Common myeloid progenitor, CD34-positive (primary cell): ENCODE data around the gene P2RX2.

ENCODE experiments used
- CTCF ChIA-PET: fragments of 350-600 bp; sonication (Branson Sonifier 250); formaldehyde crosslinking; loops from one replicate; lab custom pipeline; 2021; ENCODE audit warnings: antibody characterized with exemption; lab: Charles Lee
- POLR2A ChIA-PET: fragments of 350-600 bp; sonication (Branson Sonifier 250); formaldehyde crosslinking; loops from one replicate; lab custom pipeline; 2021; ENCODE audit warnings: antibody characterized with exemption; lab: Charles Lee
- DNase-seq, 3 donors: peaks; one replicate each; pipeline versions ENCODE4 v3.0.0 to v3.0.0-alpha.2; 2013
- H3K27ac ChIP-seq, 2 experiments: 1 replicate in 1 of 2; 2 replicates in 1 of 2; pipeline ENCODE4 v1.7.0; 2013; ENCODE audit warnings: inconsistent platforms in 2 of 2, low read length in 2 of 2, mild to moderate bottlenecking in 2 of 2, low read depth in 1 of 2, moderate library complexity in 1 of 2; ENCODE audit not compliant: severe bottlenecking in 2 of 2, insufficient read depth in 1 of 2, poor library complexity in 1 of 2
- H3K27me3 ChIP-seq, 5 experiments: replicated peaks in 2 of 5; 1 replicate in 3 of 5; 2 replicates in 2 of 5; pipeline versions ENCODE4 v1.6.1 to v1.7.0; 2013; ENCODE audit warnings: low read length in 4 of 5, mild to moderate bottlenecking in 2 of 5, moderate library complexity in 2 of 5, inconsistent platforms in 1 of 5; ENCODE audit not compliant: insufficient read depth in 5 of 5, control insufficient read depth in 4 of 5
- H3K36me3 ChIP-seq, 4 experiments: 1 replicate in 2 of 4; 2 replicates in 2 of 4; pipeline versions ENCODE4 v1.6.1 to v1.7.0; 2013; ENCODE audit warnings: low read length in 3 of 4, control low read depth in 1 of 4, mild to moderate bottlenecking in 1 of 4; ENCODE audit not compliant: control insufficient read depth in 4 of 4, insufficient read depth in 4 of 4
- H3K4me1 ChIP-seq, 4 experiments: 1 replicate in 3 of 4; 2 replicates in 1 of 4; pipeline versions ENCODE4 v1.6.1 to v1.7.1; 2013; ENCODE audit warnings: low read length in 3 of 4, mild to moderate bottlenecking in 3 of 4, control low read depth in 1 of 4, inconsistent platforms in 1 of 4, moderate library complexity in 1 of 4; ENCODE audit not compliant: control insufficient read depth in 4 of 4, insufficient read depth in 4 of 4; ENCODE audit errors: control extremely low read depth in 1 of 4
- H3K4me3 ChIP-seq, 7 experiments: 1 replicate in 4 of 7; 2 replicates in 3 of 7; pipeline versions ENCODE4 v1.5.1 to v1.7.0; 2013; ENCODE audit warnings: mild to moderate bottlenecking in 7 of 7, low read length in 6 of 7, moderate library complexity in 6 of 7, inconsistent platforms in 2 of 7, low read depth in 2 of 7, control low read depth in 1 of 7; ENCODE audit not compliant: insufficient read depth in 4 of 7, control insufficient read depth in 1 of 7; ENCODE audit errors: extremely low read depth in 1 of 7
- H3K9me3 ChIP-seq, 5 experiments: 1 replicate in 4 of 5; 2 replicates in 1 of 5; pipeline versions ENCODE4 v1.6.1 to v1.7.1; 2013; ENCODE audit warnings: low read length in 4 of 5, mild to moderate bottlenecking in 2 of 5, inconsistent platforms in 1 of 5, low read depth in 1 of 5, moderate library complexity in 1 of 5; ENCODE audit not compliant: control insufficient read depth in 4 of 5, insufficient read depth in 2 of 5; ENCODE audit errors: control extremely low read depth in 1 of 5
- WGBS: methylation state at CpG from one replicate; pipeline ENCODE4 v1.1.5; 2013; ENCODE audit not compliant: insufficient coverage; 5-methylcytosine and 5-hydroxymethylcytosine counted together

The P2RX2 gene

GRCh38 chr12:132572801-132573760 lies 45.5 kb upstream of the P2RX2 start:
- CTCF ChIA-PET, result no interaction called here
- no peak overlapping the region for H3K4me3 ChIP-seq
- no peaks in the 10 kb centered on the region for H3K4me1 ChIP-seq
- POLR2A ChIA-PET, result no interaction called here
- no peaks in the 10 kb centered on the region for H3K27me3 ChIP-seq
- no peaks in the 10 kb centered on the region for H3K9me3 ChIP-seq
- DNase-seq, result no peak
- no peak overlapping the region for H3K27ac ChIP-seq
- H3K36me3 ChIP-seq, result peaks cover 0 to 91% (median 60%) of the 10 kb centered on the region in 4 experiments
- WGBS, result 97% methylated on average over 32 of the region's 36 CpGs

DNA sequence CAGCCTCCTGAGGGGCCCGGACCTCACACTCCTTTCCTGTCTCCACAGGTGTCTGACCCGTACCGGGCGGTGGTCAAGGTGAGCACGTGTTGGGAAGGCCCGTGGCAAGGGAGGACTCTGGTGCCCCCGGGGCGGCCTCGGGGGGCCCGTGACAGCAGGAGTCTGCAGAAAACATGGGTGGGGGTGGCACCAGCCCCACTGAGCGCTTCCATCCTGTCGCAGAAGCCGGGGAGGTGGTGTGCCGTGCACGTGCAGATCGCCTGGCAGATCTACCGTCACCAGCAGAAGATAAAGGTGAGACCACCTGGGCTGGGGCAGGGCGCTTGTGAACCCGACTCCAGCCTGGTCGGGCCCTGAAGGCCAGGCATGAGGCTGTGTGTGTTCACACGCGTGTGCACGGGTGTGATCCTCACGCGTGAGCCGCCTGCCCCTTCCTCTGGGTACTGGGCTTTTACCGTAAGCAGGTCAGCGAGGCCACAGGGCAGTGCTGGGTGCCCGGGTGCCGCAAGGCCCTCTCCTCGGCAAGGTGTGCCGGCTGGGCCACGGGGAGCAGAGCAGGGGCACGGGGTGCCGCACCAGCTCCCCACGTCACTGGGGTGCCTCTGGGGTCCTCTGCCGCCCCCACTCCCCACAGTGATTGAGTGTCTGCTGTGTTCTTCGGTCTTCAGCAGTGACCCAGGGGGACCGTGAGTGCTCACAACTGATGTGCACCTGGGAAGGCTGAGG lies 44.1 kb upstream of the P2RX2 start:
- DNase-seq, result no peak
- H3K27ac ChIP-seq, result no peak overlapping the region
- ChIA-PET CTCF (interaction anchor here (0.7 kb wide), 1 partner anchor 13 kb away, joined by 3 read pairs; no protein-coding TSS in a partner anchor), POLR2A (no interaction called here)
- H3K36me3 ChIP-seq, result peaks cover 0 to 90% (median 63%) of the 10 kb centered on the region in 4 experiments
- 98% methylated on average over 37 of the region's 39 CpGs for WGBS
- no peaks in the 10 kb centered on the region for H3K4me1 ChIP-seq
- H3K27me3 ChIP-seq, result no peaks in the 10 kb centered on the region
- H3K9me3 ChIP-seq, result no peaks in the 10 kb centered on the region
- H3K4me3 ChIP-seq, result no peak overlapping the region

GRCh38 chr12:132575661-132576060 lies 42.9 kb upstream of the P2RX2 start:
- Histone ChIP-seq H3K27me3 (no peaks in the 10 kb centered on the region), H3K4me3 (no peak overlapping the region), H3K4me1 (no peaks in the 10 kb centered on the region), H3K9me3 (no peaks in the 10 kb centered on the region), H3K36me3 (peaks cover 0 to 87% (median 61%) of the 10 kb centered on the region in 4 experiments), H3K27ac (no peak overlapping the region)
- ChIA-PET POLR2A (no interaction called here), CTCF (no interaction called here)
- no peak for DNase-seq
- WGBS, result 92% methylated on average over 10 of the region's 11 CpGs

DNA sequence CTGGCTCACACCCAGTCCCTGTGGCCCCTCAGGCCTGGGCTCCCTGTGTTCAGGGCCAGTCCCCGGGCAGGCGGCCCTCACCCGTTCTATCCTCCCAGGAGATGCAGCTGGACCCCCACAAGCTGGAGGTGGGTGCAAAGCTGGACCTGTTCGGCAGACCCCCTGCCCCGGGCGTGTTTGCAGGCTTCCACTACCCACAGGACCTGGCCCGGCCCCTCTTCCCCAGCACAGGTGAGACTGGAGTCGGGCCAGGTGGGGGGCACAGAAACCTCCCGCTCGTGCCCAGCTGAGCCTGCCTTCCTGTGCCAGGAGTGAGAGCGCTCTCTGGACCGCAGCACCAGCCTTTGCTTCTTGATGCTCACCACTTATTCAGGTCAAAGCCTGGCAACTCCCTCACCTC lies 41.9 kb upstream of the P2RX2 start:
- ChIA-PET CTCF (interaction anchor here (1.0 to 1.5 kb wide), 2 partner anchors 38 to 161 kb away, joined by 3 read pairs; no protein-coding TSS in a partner anchor), POLR2A (no interaction called here)
- DNase-seq, result no peak
- H3K4me3 ChIP-seq, result no peak overlapping the region
- H3K4me1 ChIP-seq, result no peaks in the 10 kb centered on the region
- H3K36me3 ChIP-seq, result peaks cover 4 to 88% (median 63%) of the 10 kb centered on the region in 4 experiments
- H3K27ac ChIP-seq, result no peak overlapping the region
- no peaks in the 10 kb centered on the region for H3K27me3 ChIP-seq
- no peaks in the 10 kb centered on the region for H3K9me3 ChIP-seq
- WGBS, result 94% methylated on average over 10 of the region's 12 CpGs

GRCh38 chr12:132577191-132577920 lies 41.2 kb upstream of the P2RX2 start:
- no peaks in the 10 kb centered on the region for H3K4me1 ChIP-seq
- H3K27me3 ChIP-seq, result no peaks in the 10 kb centered on the region
- H3K9me3 ChIP-seq, result no peaks in the 10 kb centered on the region
- ChIA-PET CTCF (interaction anchor here (1.5 kb wide), 1 partner anchor 162 kb away, joined by 3 read pairs; no protein-coding TSS in a partner anchor), POLR2A (no interaction called here)
- peaks cover 4 to 86% (median 60%) of the 10 kb centered on the region in 4 experiments for H3K36me3 ChIP-seq
- no peak overlapping the region for H3K27ac ChIP-seq
- DNase-seq, result no peak
- 96% methylated on average over 15 of the region's 22 CpGs for WGBS
- no peak overlapping the region for H3K4me3 ChIP-seq

- H3K4me1 ChIP-seq, result no peaks in the 10 kb centered on the region
- no peaks in the 10 kb centered on the region for H3K9me3 ChIP-seq
- H3K27ac ChIP-seq, result no peak overlapping the region
- no peak overlapping the region for H3K4me3 ChIP-seq
- H3K36me3 ChIP-seq, result peaks cover 4 to 85% (median 59%) of the 10 kb centered on the region in 4 experiments
- DNase-seq, result no peak
- no peaks in the 10 kb centered on the region for H3K27me3 ChIP-seq
- WGBS, result 98% methylated on average over 4 of the region's 11 CpGs
- ChIA-PET POLR2A (no interaction called here), CTCF (no interaction called here)
Measured at GRCh38 chr12:132578118-132578517, 40.5 kb upstream of the P2RX2 start.
